Skin of body (tissue), 2 donors: ENCODE results near the gene TBC1D3D. TPM values are rescaled to one million over a fixed set of nuclear protein-coding genes. Genes with fewer than 3 reads are reported as not detected.
"Not testable (repeated sequence)": the region's sequence is repeated elsewhere in the genome, so short reads cannot be mapped to it uniquely, and the experiment has no call there.

Source experiments
- DNase-seq: peaks from one replicate; lab custom pipeline; 2025; lab: John Stamatoyannopoulos, UW
- total RNA-seq: library from RNA; depleted of rRNA; stranded (reverse); fragments of >200 nt; gene quantifications from one replicate; pipeline ENCODE4 v1.2.3, GENCODE V29; 2014

TBC1D3D gene
- 2.3 TPM for total RNA-seq

DNA sequence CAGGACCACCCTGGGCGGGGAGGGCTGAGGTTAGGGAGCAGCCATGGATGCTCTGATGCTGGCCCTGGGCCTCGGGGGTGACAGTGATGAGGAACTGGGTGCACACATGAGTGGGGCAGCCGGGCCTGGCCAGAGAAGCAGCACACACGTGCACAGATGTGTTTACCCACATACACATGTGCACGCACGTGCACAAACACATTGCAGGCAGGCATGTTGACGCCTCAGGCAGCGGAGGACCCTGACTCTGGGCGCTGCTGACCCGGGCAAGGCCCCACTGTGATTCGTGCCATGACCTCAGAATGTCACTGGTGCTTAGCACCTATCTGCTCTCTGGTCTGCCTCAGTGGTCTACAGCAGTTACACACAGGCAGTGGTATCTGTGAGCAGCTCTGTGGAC, at the start of gene TBC1D3D:
TBC1D3D (plus strand) TSS at position 301 of the 400 bp plus-strand sequence. CDS start 1,585 bp downstream, outside the sequence.
- DNase-seq, result not testable (repeated sequence)

DNA sequence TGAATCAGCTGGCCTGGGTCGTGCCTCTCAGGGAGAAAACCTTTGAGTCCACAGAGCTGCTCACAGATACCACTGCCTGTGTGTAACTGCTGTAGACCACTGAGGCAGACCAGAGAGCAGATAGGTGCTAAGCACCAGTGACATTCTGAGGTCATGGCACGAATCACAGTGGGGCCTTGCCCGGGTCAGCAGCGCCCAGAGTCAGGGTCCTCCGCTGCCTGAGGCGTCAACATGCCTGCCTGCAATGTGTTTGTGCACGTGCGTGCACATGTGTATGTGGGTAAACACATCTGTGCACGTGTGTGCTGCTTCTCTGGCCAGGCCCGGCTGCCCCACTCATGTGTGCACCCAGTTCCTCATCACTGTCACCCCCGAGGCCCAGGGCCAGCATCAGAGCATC, 14.8 kb upstream of the TBC1D3D start, which contains the start of gene TBC1D3L:
TBC1D3L (minus strand) TSS at position 101 of the 400 bp plus-strand sequence. CDS start 1,540 bp downstream, outside the sequence.
- DNase-seq, result not testable (repeated sequence)

Other genes starting within 250 kb of the TBC1D3D start
- not detected for gene TBC1D3K, start 79.6 kb upstream of the TBC1D3D start, total RNA-seq
- 2.8 TPM for gene TBC1D3L, start 14.9 kb upstream of the TBC1D3D start, total RNA-seq
- gene TBC1D3C, start 64.7 kb downstream of the TBC1D3D start, total RNA-seq, result not detected
- not detected for gene TBC1D3E, start 124.0 kb downstream of the TBC1D3D start, total RNA-seq
- gene TBC1D3, start 188.6 kb downstream of the TBC1D3D start, total RNA-seq, result not detected